A673 (cell line): ENCODE results near the gene ATP6V1C2. TPM values are rescaled to one million over a fixed set of nuclear protein-coding genes. Genes with fewer than 3 reads are reported as not detected.

Experiments used
- BruUV-seq: library from RNA; stranded (reverse); fragments of 400-500 nt; replicated peaks from 2 replicates; lab custom pipeline; 2021; lab: Mats Ljungman, UMichigan
- CTCF ChIA-PET: fragments of 300-600 bp; sonication (Branson Sonifier 250); formaldehyde crosslinking; loops from one replicate; lab custom pipeline; 2022; ENCODE audit warnings: antibody characterized with exemption; lab: Charles Lee
- POLR2A ChIA-PET: fragments of 300-600 bp; sonication (Branson Sonifier 250); formaldehyde crosslinking; loops from one replicate; lab custom pipeline; 2022; ENCODE audit warnings: antibody characterized with exemption; ENCODE audit not compliant: low non-redundant PET; lab: Charles Lee
- DNase-seq: peaks from one replicate; pipeline ENCODE4 v3.0.0-alpha.2; 2015; ENCODE audit warnings: low spot score
- H3K27ac ChIP-seq: fragments of 200-600 bp; sonication (generic); 2 replicates; pipeline ENCODE4 v1.5.1; 2016; ENCODE audit warnings: mixed run types, low read depth, mild to moderate bottlenecking, mixed read lengths, antibody characterized with exemption, low read length; ENCODE audit not compliant: poor library complexity, severe bottlenecking
- H3K27me3 ChIP-seq: fragments of 200-600 bp; sonication (generic); replicated peaks from 2 replicates; pipeline ENCODE4 v1.6.1; 2017; ENCODE audit warnings: mixed run types, low read depth, mild to moderate bottlenecking, mixed read lengths, antibody characterized with exemption, low read length; ENCODE audit not compliant: insufficient read depth, poor library complexity
- H3K36me3 ChIP-seq: fragments of 200-600 bp; sonication (generic); 2 replicates; pipeline ENCODE4 v1.6.1; 2016; ENCODE audit warnings: mixed run types, mild to moderate bottlenecking, mixed read lengths, antibody characterized with exemption, low read length; ENCODE audit not compliant: insufficient read depth, poor library complexity, severe bottlenecking
- H3K4me1 ChIP-seq: fragments of 200-600 bp; sonication (generic); 2 replicates; pipeline ENCODE4 v1.6.1; 2017; ENCODE audit warnings: mixed run types, mild to moderate bottlenecking, mixed read lengths, antibody characterized with exemption, low read length; ENCODE audit not compliant: insufficient read depth, poor library complexity, severe bottlenecking
- H3K4me3 ChIP-seq: fragments of 200-600 bp; sonication (generic); 2 replicates; pipeline ENCODE4 v1.5.1; 2016; ENCODE audit warnings: low read depth, mixed run types, mild to moderate bottlenecking, mixed read lengths, low read length; ENCODE audit not compliant: poor library complexity, severe bottlenecking
- H3K9me3 ChIP-seq: fragments of 200-600 bp; sonication (generic); 2 replicates; pipeline ENCODE4 v1.6.1; 2016; ENCODE audit warnings: mixed run types, low read depth, mild to moderate bottlenecking, mixed read lengths, antibody characterized with exemption, low read length; ENCODE audit not compliant: poor library complexity, severe bottlenecking
- EZH2 ChIP-seq: fragments of 200-600 bp; sonication (generic); IDR thresholded peaks from 2 replicates; pipeline ENCODE4 v1.6.1; 2017; ENCODE audit warnings: borderline replicate concordance, low read depth, mild to moderate bottlenecking, mixed read lengths, antibody characterized with exemption, low read length; ENCODE audit not compliant: poor library complexity, severe bottlenecking
- intact Hi-C: fragments of 100-400 bp; cut with micrococcal nuclease; formaldehyde crosslinking; loops from one replicate; pipeline ENCODE4 v1.10.0; 2022; ENCODE audit not compliant: unreplicated experiment
- total RNA-seq: library from RNA; stranded (reverse); gene quantifications from 2 replicates; pipeline ENCODE4 v1.2.3, GENCODE V29; 2021
- TF ChIP-seq, protein P1 (sequence below): fragments of 300-800, 200-600 bp; sonication (generic); conservative IDR thresholded peaks from 2 replicates; pipeline ENCODE4 v1.5.1; 2017; ENCODE audit warnings: low read depth, mild to moderate bottlenecking, antibody characterized with exemption, low read length, moderate library complexity, mixed read lengths

The ATP6V1C2 gene
- total RNA-seq, 1 experiment from 2014 or later, result not detected

GRCh38 chr2:10707831-10708230 lies 13.6 kb upstream of the ATP6V1C2 start:
- DNase-seq, result no peak
- no peak overlapping the region for H3K4me3 ChIP-seq
- H3K36me3 ChIP-seq, result no peaks in the 10 kb centered on the region
- H3K4me1 ChIP-seq, result no peaks in the 10 kb centered on the region
- intact Hi-C loops, result no loop called here
- H3K27me3 ChIP-seq, result no peaks in the 10 kb centered on the region
- no peak for TF ChIP-seq EZH2
- TF ChIP-seq, protein P1, sequence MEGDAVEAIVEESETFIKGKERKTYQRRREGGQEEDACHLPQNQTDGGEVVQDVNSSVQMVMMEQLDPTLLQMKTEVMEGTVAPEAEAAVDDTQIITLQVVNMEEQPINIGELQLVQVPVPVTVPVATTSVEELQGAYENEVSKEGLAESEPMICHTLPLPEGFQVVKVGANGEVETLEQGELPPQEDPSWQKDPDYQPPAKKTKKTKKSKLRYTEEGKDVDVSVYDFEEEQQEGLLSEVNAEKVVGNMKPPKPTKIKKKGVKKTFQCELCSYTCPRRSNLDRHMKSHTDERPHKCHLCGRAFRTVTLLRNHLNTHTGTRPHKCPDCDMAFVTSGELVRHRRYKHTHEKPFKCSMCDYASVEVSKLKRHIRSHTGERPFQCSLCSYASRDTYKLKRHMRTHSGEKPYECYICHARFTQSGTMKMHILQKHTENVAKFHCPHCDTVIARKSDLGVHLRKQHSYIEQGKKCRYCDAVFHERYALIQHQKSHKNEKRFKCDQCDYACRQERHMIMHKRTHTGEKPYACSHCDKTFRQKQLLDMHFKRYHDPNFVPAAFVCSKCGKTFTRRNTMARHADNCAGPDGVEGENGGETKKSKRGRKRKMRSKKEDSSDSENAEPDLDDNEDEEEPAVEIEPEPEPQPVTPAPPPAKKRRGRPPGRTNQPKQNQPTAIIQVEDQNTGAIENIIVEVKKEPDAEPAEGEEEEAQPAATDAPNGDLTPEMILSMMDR, result no peak
- H3K27ac ChIP-seq, result no peak overlapping the region
- CTCF ChIA-PET, result no interaction called here
- POLR2A ChIA-PET, result no interaction called here
- H3K9me3 ChIP-seq, result no peaks in the 10 kb centered on the region
- no TSS peak for BruUV-seq

DNA sequence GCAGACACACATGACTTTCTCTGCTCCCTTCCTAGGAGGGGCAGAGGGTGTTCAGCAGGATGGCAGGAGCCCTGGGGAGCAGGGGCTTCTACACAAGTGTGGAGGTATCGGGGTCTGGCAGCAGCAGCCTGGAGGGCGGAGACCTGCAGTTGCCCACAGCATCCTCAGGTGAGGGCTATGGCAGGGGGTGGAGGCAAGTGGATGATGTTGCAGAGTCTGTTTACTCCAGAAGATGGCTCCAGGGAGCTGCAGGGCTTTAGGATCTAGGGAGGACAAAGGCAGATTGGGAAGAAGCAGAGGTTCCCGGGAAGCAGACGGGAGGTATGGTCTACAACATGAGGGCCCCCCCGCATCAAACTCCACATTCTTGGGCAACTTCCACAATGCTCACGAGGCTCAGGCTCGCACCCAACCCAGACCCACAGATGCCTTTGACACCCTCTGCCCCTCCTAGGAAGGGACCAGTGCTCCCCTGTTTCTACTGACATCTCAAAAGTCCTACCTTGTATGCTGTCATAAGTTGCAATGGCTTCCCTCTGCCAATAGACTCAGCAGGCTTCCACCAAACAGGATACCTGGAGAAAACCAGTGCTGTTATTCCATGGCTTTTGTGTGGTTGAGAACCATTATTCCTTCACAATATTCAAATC lies 12.0 kb upstream of the ATP6V1C2 start:
- TF ChIP-seq EZH2, result no peak
- TF ChIP-seq, protein P1, result peak; percentile 53
- no peaks in the 10 kb centered on the region for H3K4me1 ChIP-seq
- no peak overlapping the region for H3K27ac ChIP-seq
- H3K36me3 ChIP-seq, result no peaks in the 10 kb centered on the region
- no peaks in the 10 kb centered on the region for H3K9me3 ChIP-seq
- CTCF ChIA-PET, result no interaction called here
- BruUV-seq, result no TSS peak
- POLR2A ChIA-PET, result no interaction called here
- peak; percentile 43 for DNase-seq
- no peaks in the 10 kb centered on the region for H3K27me3 ChIP-seq
- intact Hi-C loops, result no loop called here
- no peak overlapping the region for H3K4me3 ChIP-seq

DNA sequence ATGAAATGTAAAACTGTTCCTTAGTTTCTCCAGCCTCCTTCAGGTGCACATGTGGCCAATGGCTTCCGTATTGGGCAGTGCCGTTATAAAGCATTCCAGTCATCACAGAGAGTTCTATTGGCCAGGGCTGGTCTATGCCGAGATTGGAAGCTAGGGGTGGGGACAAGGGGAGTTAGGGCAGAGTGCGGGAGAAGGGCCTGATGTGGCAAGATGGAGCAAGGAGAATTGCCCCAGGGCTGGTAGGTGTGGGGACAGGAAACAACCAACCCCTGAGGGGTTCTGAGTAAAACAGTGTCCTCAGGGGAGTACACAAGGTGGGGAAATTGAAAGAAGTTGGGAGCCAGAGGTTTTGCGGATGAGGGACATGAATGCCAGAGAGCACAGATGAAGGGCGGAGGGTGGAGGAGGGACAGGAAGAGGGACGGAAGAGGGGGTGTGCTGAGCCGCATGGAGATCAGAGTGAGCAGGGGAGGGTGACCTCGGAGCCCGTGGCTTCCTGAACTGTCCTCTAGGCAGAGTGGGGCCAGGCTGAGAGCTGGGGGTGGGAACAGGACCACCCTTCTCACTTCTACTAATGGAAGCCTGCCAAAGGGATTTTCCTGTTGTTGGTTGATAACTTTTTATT lies 9.1 kb upstream of the ATP6V1C2 start:
- Histone ChIP-seq H3K4me1 (peaks cover 6% of the 10 kb centered on the region), H3K27me3 (no peaks in the 10 kb centered on the region), H3K36me3 (no peaks in the 10 kb centered on the region), H3K27ac (no peak overlapping the region), H3K4me3 (no peak overlapping the region), H3K9me3 (no peaks in the 10 kb centered on the region)
- BruUV-seq, result no TSS peak
- ChIA-PET CTCF (no interaction called here), POLR2A (no interaction called here)
- no peak for DNase-seq
- TF ChIP-seq EZH2, result no peak
- TF ChIP-seq, protein P1, result no peak
- intact Hi-C loops, result no loop called here
